ENCODE measurements around the gene CACNA1F.

The CACNA1F gene

GRCh38 chrX:49208399-49208798 lies 24.7 kb downstream of the CACNA1F start:
- H3K27me3 ChIP-seq (ENCODE audit: insufficient read depth, poor library complexity, severe bottlenecking), result no peaks in the 10 kb centered on the region
- no peaks in the 10 kb centered on the region for H3K9me3 ChIP-seq (ENCODE audit: severe bottlenecking)
- H3K4me1 ChIP-seq (ENCODE audit: insufficient read depth, poor library complexity, severe bottlenecking), result no peaks in the 10 kb centered on the region
- ATAC-seq (ENCODE audit: low read depth) (no peak), DNase-seq (ENCODE audit: low spot score) (no peak)
- TF ChIP-seq CTCF (IDR thresholded peaks at IDR 0.05; ENCODE audit: poor library complexity, severe bottlenecking), result no peak
- no peaks in the 10 kb centered on the region for H3K36me3 ChIP-seq (ENCODE audit: low read depth)
- H3K4me3 ChIP-seq (ENCODE audit: severe bottlenecking), result no peak overlapping the region
- no peak overlapping the region for H3K27ac ChIP-seq (ENCODE audit: poor library complexity, severe bottlenecking)

GRCh38 chrX:49206543-49206942 lies 26.6 kb downstream of the CACNA1F start:
- DNase-seq (ENCODE audit: low spot score) (no peak), ATAC-seq (ENCODE audit: low read depth) (no peak)
- Histone ChIP-seq H3K9me3 (ENCODE audit: severe bottlenecking) (no peaks in the 10 kb centered on the region), H3K4me3 (ENCODE audit: severe bottlenecking) (no peak overlapping the region), H3K36me3 (ENCODE audit: low read depth) (no peaks in the 10 kb centered on the region), H3K4me1 (ENCODE audit: insufficient read depth, poor library complexity, severe bottlenecking) (no peaks in the 10 kb centered on the region), H3K27ac (ENCODE audit: poor library complexity, severe bottlenecking) (no peak overlapping the region), H3K27me3 (ENCODE audit: insufficient read depth, poor library complexity, severe bottlenecking) (no peaks in the 10 kb centered on the region)
- TF ChIP-seq CTCF (IDR thresholded peaks at IDR 0.05; ENCODE audit: poor library complexity, severe bottlenecking), result no peak

- no peak for ATAC-seq (ENCODE audit: low read depth)
- Histone ChIP-seq H3K4me1 (ENCODE audit: insufficient read depth, poor library complexity, severe bottlenecking) (no peaks in the 10 kb centered on the region), H3K9me3 (ENCODE audit: severe bottlenecking) (no peaks in the 10 kb centered on the region), H3K27ac (ENCODE audit: poor library complexity, severe bottlenecking) (no peak overlapping the region), H3K27me3 (ENCODE audit: insufficient read depth, poor library complexity, severe bottlenecking) (no peaks in the 10 kb centered on the region), H3K36me3 (ENCODE audit: low read depth) (no peaks in the 10 kb centered on the region), H3K4me3 (ENCODE audit: severe bottlenecking) (no peak overlapping the region)
- no peak for TF ChIP-seq CTCF (IDR thresholded peaks at IDR 0.05; ENCODE audit: poor library complexity, severe bottlenecking)
- DNase-seq (ENCODE audit: low spot score), result no peak
Measured at GRCh38 chrX:49205443-49205842, 27.7 kb downstream of the CACNA1F start.

GRCh38 chrX:49204709-49205108 lies 28.4 kb downstream of the CACNA1F start:
- ATAC-seq (ENCODE audit: low read depth) (no peak), DNase-seq (ENCODE audit: low spot score) (no peak)
- TF ChIP-seq CTCF (IDR thresholded peaks at IDR 0.05; ENCODE audit: poor library complexity, severe bottlenecking), result no peak
- no peaks in the 10 kb centered on the region for H3K4me1 ChIP-seq (ENCODE audit: insufficient read depth, poor library complexity, severe bottlenecking)
- no peaks in the 10 kb centered on the region for H3K9me3 ChIP-seq (ENCODE audit: severe bottlenecking)
- H3K27me3 ChIP-seq (ENCODE audit: insufficient read depth, poor library complexity, severe bottlenecking), result no peaks in the 10 kb centered on the region
- no peak overlapping the region for H3K27ac ChIP-seq (ENCODE audit: poor library complexity, severe bottlenecking)
- no peak overlapping the region for H3K4me3 ChIP-seq (ENCODE audit: severe bottlenecking)
- no peaks in the 10 kb centered on the region for H3K36me3 ChIP-seq (ENCODE audit: low read depth)

GRCh38 chrX:49204017-49204416 lies 29.1 kb downstream of the CACNA1F start:
- no peak for ATAC-seq (ENCODE audit: low read depth)
- no peaks in the 10 kb centered on the region for H3K36me3 ChIP-seq (ENCODE audit: low read depth)

More at GRCh38 chrX:49204017-49204416, 29.1 kb downstream of the CACNA1F start:
- Histone ChIP-seq H3K4me1 (ENCODE audit: insufficient read depth, poor library complexity, severe bottlenecking) (no peaks in the 10 kb centered on the region), H3K4me3 (ENCODE audit: severe bottlenecking) (no peak overlapping the region), H3K27ac (ENCODE audit: poor library complexity, severe bottlenecking) (no peak overlapping the region), H3K9me3 (ENCODE audit: severe bottlenecking) (no peaks in the 10 kb centered on the region), H3K27me3 (ENCODE audit: insufficient read depth, poor library complexity, severe bottlenecking) (no peaks in the 10 kb centered on the region)
- no peak for TF ChIP-seq CTCF (IDR thresholded peaks at IDR 0.05; ENCODE audit: poor library complexity, severe bottlenecking)
- no peak for DNase-seq (ENCODE audit: low spot score)
